Mesendoderm (in vitro differentiated cells): ENCODE data around the gene CENPV. TPM values are rescaled to one million over a fixed set of nuclear protein-coding genes. Genes with fewer than 3 reads are reported as not detected.
"Not testable (repeated sequence)": the region's sequence is repeated elsewhere in the genome, so short reads cannot be mapped to it uniquely, and the experiment has no call there.

Source experiments
- DNase-seq: peaks from one replicate; pipeline ENCODE4 v3.0.0; 2013
- H2AK5ac ChIP-seq: 2 replicates; pipeline ENCODE4 v1.6.1; 2013; ENCODE audit warnings: low read length, inconsistent platforms
- H2BK120ac ChIP-seq: 2 replicates; pipeline ENCODE4 v1.6.1; 2013; ENCODE audit warnings: low read depth, mild to moderate bottlenecking, low read length, moderate library complexity, mixed read lengths
- H2BK15ac ChIP-seq: replicated peaks from 2 replicates; pipeline ENCODE4 v1.6.1; 2013; ENCODE audit warnings: low read depth, mild to moderate bottlenecking, moderate library complexity
- H2BK5ac ChIP-seq: 2 replicates; pipeline ENCODE4 v1.6.1; 2013; ENCODE audit warnings: low read length, inconsistent platforms
- H3K18ac ChIP-seq: 2 replicates; pipeline ENCODE4 v1.6.1; 2013; ENCODE audit warnings: mild to moderate bottlenecking, low read length, mixed read lengths
- H3K23ac ChIP-seq: one replicate; pipeline ENCODE4 v1.6.1; 2013; ENCODE audit warnings: low read length
- H3K27ac ChIP-seq: 2 replicates; pipeline ENCODE4 v1.5.1; 2013; ENCODE audit warnings: low read depth, mild to moderate bottlenecking, inconsistent platforms, low read length, moderate library complexity
- H3K27me3 ChIP-seq: 2 replicates; pipeline ENCODE4 v1.6.1; 2013; ENCODE audit warnings: low read length, control low read depth, mild to moderate bottlenecking, inconsistent platforms; ENCODE audit not compliant: insufficient read depth, poor library complexity
- H3K36me3 ChIP-seq: 2 replicates; pipeline ENCODE4 v1.6.1; 2013; ENCODE audit warnings: low read length, inconsistent platforms; ENCODE audit not compliant: control insufficient read depth, insufficient read depth
- H3K4ac ChIP-seq: one replicate; pipeline ENCODE4 v1.6.1; 2013; ENCODE audit warnings: low read depth, mild to moderate bottlenecking, low read length, moderate library complexity
- H3K4me1 ChIP-seq: 2 replicates; pipeline ENCODE4 v1.6.1; 2013; ENCODE audit warnings: low read depth, low read length, inconsistent platforms; ENCODE audit not compliant: control insufficient read depth
- H3K4me2 ChIP-seq: 2 replicates; pipeline ENCODE4 v1.6.1; 2013; ENCODE audit warnings: low read length
- H3K4me3 ChIP-seq: 2 replicates; pipeline ENCODE4 v1.5.1; 2013; ENCODE audit warnings: mild to moderate bottlenecking, low read length
- H3K56ac ChIP-seq: one replicate; pipeline ENCODE4 v1.6.1; 2013; ENCODE audit warnings: low read length
- H3K79me1 ChIP-seq: 2 replicates; pipeline ENCODE4 v1.6.1; 2013; ENCODE audit warnings: low read length, inconsistent platforms
- H3K79me2 ChIP-seq: 2 replicates; pipeline ENCODE4 v1.6.1; 2013; ENCODE audit warnings: mild to moderate bottlenecking, low read length; ENCODE audit not compliant: control insufficient read depth, insufficient read depth
- H3K9ac ChIP-seq: 2 replicates; pipeline ENCODE4 v1.6.1; 2013; ENCODE audit warnings: low read length, inconsistent platforms
- H4K5ac ChIP-seq: one replicate; pipeline ENCODE4 v1.6.1; 2013; ENCODE audit warnings: low read length
- H4K8ac ChIP-seq: one replicate; pipeline ENCODE4 v1.6.1; 2013; ENCODE audit warnings: low read depth, mild to moderate bottlenecking, control low read depth, low read length, moderate library complexity
- WGBS: extraction: QIAGEN DNeasy Blood & Tissue Kit; methylation state at CpG from one replicate; pipeline ENCODE4 v1.1.7; 2013; ENCODE audit warnings: low lambda C conversion rate, missing lambda C conversion rate; ENCODE audit not compliant: insufficient coverage; ENCODE audit errors: extremely low coverage; 5-methylcytosine and 5-hydroxymethylcytosine counted together
- polyA plus RNA-seq, 2 experiments: library from polyadenylated mRNA; stranded (reverse); fragments of 200-250 nt; gene quantifications; one replicate each; pipeline ENCODE4 v1.2.3, GENCODE V29; 2013

Gene CENPV
- polyA plus RNA-seq (2013, experiment 1 of 2), result 319 TPM
- 316 TPM for polyA plus RNA-seq (2013, experiment 2 of 2)

GRCh38 chr17:16353317-16354174, at the start of gene CENPV:
Gene CENPV (minus strand): TSS chr17:16353469. CDS start chr17:16353436, 33 bp downstream.
- Histone ChIP-seq H3K36me3 (peaks cover 6% of the 10 kb centered on the region), H2BK15ac (no peak within 1 kb of the TSS), H2BK5ac (peak within 1 kb of the TSS; percentile 55), H3K9ac (peak within 1 kb of the TSS; percentile 89), H3K4ac (peak within 1 kb of the TSS; percentile 90), H2BK120ac (peak within 1 kb of the TSS; percentile 13), H2AK5ac (no peak within 1 kb of the TSS), H4K8ac (peak within 1 kb of the TSS; percentile 30), H3K4me2 (peak within 1 kb of the TSS; percentile 74), H3K27me3 (no peaks in the 10 kb centered on the region), H3K56ac (peak within 1 kb of the TSS; percentile 94), H3K79me2 (peaks cover 10% of the 10 kb centered on the region), H4K5ac (peak within 1 kb of the TSS; percentile 47), H3K79me1 (peaks cover 2% of the 10 kb centered on the region), H3K4me3 (peak within 1 kb of the TSS; percentile 85), H3K18ac (peak within 1 kb of the TSS; percentile 94), H3K4me1 (peaks cover 2% of the 10 kb centered on the region), H3K27ac (peak within 1 kb of the TSS; percentile 75), H3K23ac (peak within 1 kb of the TSS; percentile 66)
- peak; percentile 89 for DNase-seq
- WGBS, result no CpG with 5 or more reads among the region's 83 CpGs

GRCh38 chr17:16398270-16399267, 45.3 kb upstream of the CENPV start:
- Histone ChIP-seq H3K4ac (no peak overlapping the region), H2BK5ac (no peak overlapping the region), H2BK120ac (no peak overlapping the region), H2AK5ac (no peak overlapping the region), H3K79me1 (no peaks in the 10 kb centered on the region), H3K4me3 (no peak overlapping the region), H3K4me2 (no peak overlapping the region), H2BK15ac (no peak overlapping the region), H3K27me3 (no peaks in the 10 kb centered on the region), H4K8ac (no peak overlapping the region), H4K5ac (no peak overlapping the region), H3K23ac (no peak overlapping the region), H3K18ac (no peak overlapping the region), H3K79me2 (no peaks in the 10 kb centered on the region), H3K9ac (no peak overlapping the region), H3K4me1 (peaks cover 3% of the 10 kb centered on the region), H3K27ac (peak overlapping the region; percentile 36), H3K36me3 (no peaks in the 10 kb centered on the region), H3K56ac (peak overlapping the region; percentile 5)
- no CpG with 5 or more reads among the region's 9 CpGs for WGBS
- peak; percentile 80 for DNase-seq

GRCh38 chr17:16396693-16397092, 43.4 kb upstream of the CENPV start:
- DNase-seq, result not testable (repeated sequence)
- no CpG with 5 or more reads among the region's 2 CpGs for WGBS

GRCh38 chr17:16395887-16396286, 42.6 kb upstream of the CENPV start:
- not testable (repeated sequence) for H2BK5ac ChIP-seq, H3K4me1 ChIP-seq, H3K79me2 ChIP-seq, H2AK5ac ChIP-seq, H3K4me2 ChIP-seq, H3K4me3 ChIP-seq, H3K27me3 ChIP-seq, H3K56ac ChIP-seq, H4K5ac ChIP-seq, H3K27ac ChIP-seq, DNase-seq, H3K4ac ChIP-seq, H3K23ac ChIP-seq, H4K8ac ChIP-seq, H3K79me1 ChIP-seq, H3K9ac ChIP-seq, H3K36me3 ChIP-seq, H2BK120ac ChIP-seq, H3K18ac ChIP-seq, H2BK15ac ChIP-seq
- WGBS, result no CpG with 5 or more reads among the region's 4 CpGs

More at GRCh38 chr17:16396693-16397092, 43.4 kb upstream of the CENPV start:
- H3K4me1 ChIP-seq, H2BK120ac ChIP-seq, H3K79me2 ChIP-seq, H2BK15ac ChIP-seq, H3K4me2 ChIP-seq, H4K5ac ChIP-seq, H3K4me3 ChIP-seq, H2AK5ac ChIP-seq, H3K18ac ChIP-seq, H3K36me3 ChIP-seq, H2BK5ac ChIP-seq, H3K27ac ChIP-seq, H3K9ac ChIP-seq, H3K4ac ChIP-seq, H3K56ac ChIP-seq, H3K79me1 ChIP-seq, H3K27me3 ChIP-seq, H3K23ac ChIP-seq: not testable (repeated sequence)
- H4K8ac ChIP-seq, result peak overlapping the region; percentile 13

GRCh38 chr17:16392491-16392890, 39.2 kb upstream of the CENPV start:
- H3K23ac ChIP-seq, H3K56ac ChIP-seq: not testable (repeated sequence)
- no CpG with 5 or more reads among the region's 11 CpGs for WGBS

More at GRCh38 chr17:16392491-16392890, 39.2 kb upstream of the CENPV start:
- H3K9ac ChIP-seq, H3K18ac ChIP-seq, DNase-seq, H3K36me3 ChIP-seq, H3K4me1 ChIP-seq, H2BK15ac ChIP-seq, H2AK5ac ChIP-seq, H3K27ac ChIP-seq, H2BK5ac ChIP-seq, H4K8ac ChIP-seq, H3K79me1 ChIP-seq, H3K27me3 ChIP-seq, H3K4me3 ChIP-seq, H3K4me2 ChIP-seq, H2BK120ac ChIP-seq, H3K4ac ChIP-seq, H4K5ac ChIP-seq, H3K79me2 ChIP-seq: not testable (repeated sequence)
